GM11168 (cell line): ENCODE measurements around the gene ANKRD13D.

Source experiments
- in situ Hi-C: fragments of 300-500 bp; cut with MboI; formaldehyde crosslinking; loops from one replicate; pipeline ENCODE4 v1.12.0; 2022; ENCODE audit warnings: low sequenced_read_pairs; ENCODE audit not compliant: unreplicated experiment

ANKRD13D gene

GRCh38 chr11:67313125-67313890, 24.2 kb downstream of the ANKRD13D start:
- in situ Hi-C loops, result no loop called here

GRCh38 chr11:67314218-67314617, 25.1 kb downstream of the ANKRD13D start:
- in situ Hi-C loops, result no loop called here

GRCh38 chr11:67315325-67315909, 26.3 kb downstream of the ANKRD13D start:
- in situ Hi-C loops, result loop anchor here (5.0 kb wide), 1 partner anchor 38 kb away; no protein-coding TSS in a partner anchor

- in situ Hi-C loops, result loop anchor here (5.0 kb wide), 1 partner anchor 40 kb away; no protein-coding TSS in a partner anchor
These were observed 27.7 kb downstream of the ANKRD13D start for GRCh38 chr11:67316882-67317204.

GRCh38 chr11:67317205-67317887, 28.2 kb downstream of the ANKRD13D start:
- in situ Hi-C loops, result loop anchor here (5.0 kb wide), 1 partner anchor 40 kb away; no protein-coding TSS in a partner anchor

- in situ Hi-C loops, result loop anchor here (5.0 kb wide), 1 partner anchor 41 kb away; no protein-coding TSS in a partner anchor
These were observed 28.9 kb downstream of the ANKRD13D start for GRCh38 chr11:67317888-67318555.

GRCh38 chr11:67318876-67319275, 29.8 kb downstream of the ANKRD13D start:
- in situ Hi-C loops, result loop anchor here (5.0 kb wide), 1 partner anchor 42 kb away; no protein-coding TSS in a partner anchor

- in situ Hi-C loops, result no loop called here
These were observed 30.9 kb downstream of the ANKRD13D start for GRCh38 chr11:67320011-67320410.

GRCh38 chr11:67320691-67321090, 31.6 kb downstream of the ANKRD13D start:
- in situ Hi-C loops, result no loop called here

GRCh38 chr11:67321313-67321871, 32.3 kb downstream of the ANKRD13D start:
- in situ Hi-C loops, result no loop called here

GRCh38 chr11:67322049-67322448, 32.9 kb downstream of the ANKRD13D start:
- in situ Hi-C loops, result no loop called here

GRCh38 chr11:67323526-67323925, 34.4 kb downstream of the ANKRD13D start:
- in situ Hi-C loops, result no loop called here

- in situ Hi-C loops, result no loop called here
These were observed 43.1 kb downstream of the ANKRD13D start for GRCh38 chr11:67332081-67332691.

GRCh38 chr11:67337257-67337656, 48.2 kb downstream of the ANKRD13D start:
- in situ Hi-C loops, result no loop called here

GRCh38 chr11:67344264-67344663, 55.2 kb downstream of the ANKRD13D start:
- in situ Hi-C loops, result no loop called here

GRCh38 chr11:67345247-67345919, 56.3 kb downstream of the ANKRD13D start:
- in situ Hi-C loops, result no loop called here

- in situ Hi-C loops, result no loop called here
These were observed 57.1 kb downstream of the ANKRD13D start for GRCh38 chr11:67345920-67346819.
